Measurements from ENCODE around the gene COG4.
"Not testable (repeated sequence)": the region's sequence is repeated elsewhere in the genome, so short reads cannot be mapped to it uniquely, and the experiment has no call there.

The COG4 gene

GRCh38 chr16:70453892-70454221 lies 69.5 kb downstream of the COG4 start:
- H3K27ac ChIP-seq: peak overlapping the region; percentile 98
- TF ChIP-seq ZFX (IDR thresholded peaks at IDR 0.05) (no peak), CTCF (conservative IDR thresholded peaks at IDR 0.05) (no peak)

- no peak for TF ChIP-seq ZFX (IDR thresholded peaks at IDR 0.05)
- TF ChIP-seq CTCF (conservative IDR thresholded peaks at IDR 0.05): no peak
- peak overlapping the region; percentile 98; the same call in 1 of the 2 replicates for H3K27ac ChIP-seq
Observed at GRCh38 chr16:70453117-70453891, 70.0 kb downstream of the COG4 start.

GRCh38 chr16:70451004-70451340 lies 72.4 kb downstream of the COG4 start:
- not testable (repeated sequence) for H3K27ac ChIP-seq

GRCh38 chr16:70450142-70451003 lies 73.0 kb downstream of the COG4 start:
- H3K27ac ChIP-seq: not testable (repeated sequence)

GRCh38 chr16:70448075-70448474 lies 75.3 kb downstream of the COG4 start:
- H3K27ac ChIP-seq: no peak overlapping the region
- no peak for TF ChIP-seq CTCF (conservative IDR thresholded peaks at IDR 0.05)

GRCh38 chr16:70444249-70445063 lies 78.9 kb downstream of the COG4 start:
- H3K27ac ChIP-seq: no peak overlapping the region
- TF ChIP-seq CTCF (conservative IDR thresholded peaks at IDR 0.05): no peak
- no peak for TF ChIP-seq ZFX (IDR thresholded peaks at IDR 0.05)

- no peak for TF ChIP-seq ZFX (IDR thresholded peaks at IDR 0.05)
- TF ChIP-seq CTCF (conservative IDR thresholded peaks at IDR 0.05): no peak
- H3K27ac ChIP-seq: no peak overlapping the region
Observed at GRCh38 chr16:70442344-70442743, 81.0 kb downstream of the COG4 start.

- H3K27ac ChIP-seq: no peak overlapping the region
- no peak for TF ChIP-seq ZFX (IDR thresholded peaks at IDR 0.05)
- no peak for TF ChIP-seq CTCF (conservative IDR thresholded peaks at IDR 0.05)
Observed at GRCh38 chr16:70441406-70441990, 81.9 kb downstream of the COG4 start.

Data from C4-2B (cell line).